Activated effector memory CD4-positive, alpha-beta T cell treated with anti-CD3 and anti-CD28 coated beads, Interleukin-2, amount 50 U/mL, for 16 hours (primary cell): ENCODE results near the gene HMGN3.

Source experiments
- DNase-seq: peaks from one replicate; pipeline ENCODE4 v3.0.0-alpha.2; 2020

Gene HMGN3

DNA sequence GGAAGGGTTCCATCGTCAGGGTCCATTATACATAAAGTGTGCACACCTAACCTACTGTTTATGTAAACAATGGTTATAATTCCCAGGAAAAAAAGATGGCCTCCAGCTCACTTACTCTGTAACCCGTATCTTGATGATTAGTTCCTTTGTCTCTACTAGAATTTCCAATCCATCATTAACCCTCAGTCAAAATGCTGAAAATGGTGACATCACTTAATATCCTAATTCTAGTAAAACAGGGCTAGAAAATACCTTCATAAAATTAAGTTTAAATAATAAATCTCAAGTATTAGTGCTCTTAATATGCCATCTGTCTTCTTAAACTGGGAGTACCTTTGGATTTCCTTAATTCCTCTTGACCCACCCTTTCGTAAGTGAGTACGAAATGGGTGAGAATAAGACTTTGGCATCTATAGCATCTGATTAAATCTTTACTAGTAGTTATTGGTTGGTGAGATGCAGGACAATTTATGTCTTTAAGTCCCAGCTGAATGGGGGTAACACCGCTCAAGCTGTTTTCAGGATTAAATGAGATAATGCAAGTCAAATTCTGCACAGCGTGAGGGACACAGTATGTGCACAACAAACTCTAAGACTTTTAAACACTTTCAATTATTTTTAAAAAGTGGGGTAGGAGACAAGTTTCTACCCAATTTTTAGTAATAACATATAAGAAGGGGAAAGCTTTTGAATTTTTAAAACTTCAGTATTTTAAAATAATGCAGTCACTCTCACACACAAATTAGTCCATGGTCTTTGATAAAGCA, 1.6 kb downstream of the HMGN3 start:
- DNase-seq, result no peak

DNA sequence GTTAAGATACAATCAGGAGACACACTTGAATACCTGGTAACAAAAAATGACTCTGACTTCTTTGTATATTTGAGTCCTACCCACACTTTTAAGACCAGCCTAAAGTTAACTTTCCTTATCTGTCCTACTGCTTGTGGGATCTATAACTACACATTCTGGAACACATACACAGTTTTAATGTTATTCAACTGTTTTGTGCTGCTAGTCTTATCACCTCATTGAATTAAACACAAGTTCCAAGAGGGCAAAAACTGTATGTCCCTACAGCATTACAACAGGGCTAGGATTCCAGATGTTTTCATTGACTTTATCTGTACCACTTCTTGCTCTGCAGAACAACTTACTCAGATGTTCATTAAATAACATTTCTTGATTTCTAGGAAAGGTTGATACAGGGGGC, 2.8 kb downstream of the HMGN3 start:
- no peak for DNase-seq

DNA sequence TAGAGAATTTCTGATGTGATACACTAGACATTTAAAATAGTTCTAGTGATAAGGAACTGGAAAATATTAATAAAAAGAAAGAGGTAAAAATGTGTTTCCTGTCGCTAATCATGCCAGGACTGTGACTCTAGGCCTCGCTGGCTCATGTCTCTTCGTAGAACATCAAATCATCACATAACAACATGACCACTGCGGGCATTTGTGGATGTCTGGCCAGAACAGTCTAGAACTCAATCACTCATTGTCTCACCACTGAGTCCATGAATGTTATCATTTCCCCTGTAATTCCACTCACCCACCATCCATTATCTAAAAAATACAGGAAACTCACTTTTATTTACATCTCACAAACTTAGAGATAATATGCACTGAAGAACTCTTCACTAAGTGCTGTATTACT, 3.4 kb downstream of the HMGN3 start:
- DNase-seq, result no peak

DNA sequence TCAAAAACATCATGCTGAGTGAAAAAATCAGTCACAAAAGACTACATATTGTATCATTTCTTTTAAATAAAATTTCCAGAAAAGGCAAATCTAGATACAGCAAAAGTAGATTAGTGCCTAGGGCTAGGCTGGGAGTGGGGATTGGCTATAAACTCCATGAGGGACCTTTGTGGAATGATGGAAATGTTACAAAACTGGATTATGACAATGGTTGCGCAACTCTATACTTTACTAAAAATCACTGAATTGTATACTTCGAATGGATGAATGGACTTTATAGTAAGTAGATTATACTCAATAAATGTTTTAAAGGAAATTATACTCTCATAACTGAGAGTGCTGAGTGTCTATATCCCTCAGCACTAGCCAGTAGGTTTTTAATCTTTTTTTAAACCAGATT, 4.3 kb downstream of the HMGN3 start:
- DNase-seq, result no peak

DNA sequence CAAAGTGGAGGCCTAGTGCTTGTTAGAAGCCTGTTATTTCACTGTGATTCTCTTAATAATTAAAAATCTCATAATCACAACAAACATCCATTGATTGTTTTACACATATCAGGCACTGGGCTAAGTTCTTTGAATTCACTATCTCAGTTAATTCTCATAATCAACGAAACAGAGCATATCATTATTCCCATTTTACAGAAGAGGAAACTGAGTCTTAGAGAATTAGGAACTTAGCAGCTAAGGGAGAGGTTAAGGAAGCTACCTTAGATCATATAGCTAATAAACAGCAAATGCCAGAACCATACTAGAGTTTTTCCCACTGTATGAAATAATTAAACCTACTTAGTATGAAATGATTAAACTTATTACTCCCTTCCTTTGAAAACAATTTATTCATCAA, 7.0 kb downstream of the HMGN3 start:
- DNase-seq, result no peak

DNA sequence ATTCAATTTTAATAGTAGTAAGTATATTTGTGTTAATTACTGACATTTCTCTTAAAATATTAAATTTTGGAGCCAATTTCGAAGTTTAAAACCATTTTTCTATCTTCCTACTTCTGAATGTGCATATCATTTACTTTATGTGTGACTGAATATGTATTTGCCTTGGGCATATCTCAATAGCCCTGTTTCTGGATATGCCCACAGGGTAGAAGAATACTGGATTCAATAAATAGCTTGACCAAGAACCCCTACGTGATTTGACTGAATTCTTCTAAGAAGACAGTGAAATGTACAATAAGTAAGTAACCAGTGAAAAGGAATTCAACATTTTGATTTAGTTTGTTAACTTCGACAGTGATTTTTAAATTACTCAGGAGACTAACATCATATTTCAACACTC, 7.8 kb downstream of the HMGN3 start:
- no peak for DNase-seq

DNA sequence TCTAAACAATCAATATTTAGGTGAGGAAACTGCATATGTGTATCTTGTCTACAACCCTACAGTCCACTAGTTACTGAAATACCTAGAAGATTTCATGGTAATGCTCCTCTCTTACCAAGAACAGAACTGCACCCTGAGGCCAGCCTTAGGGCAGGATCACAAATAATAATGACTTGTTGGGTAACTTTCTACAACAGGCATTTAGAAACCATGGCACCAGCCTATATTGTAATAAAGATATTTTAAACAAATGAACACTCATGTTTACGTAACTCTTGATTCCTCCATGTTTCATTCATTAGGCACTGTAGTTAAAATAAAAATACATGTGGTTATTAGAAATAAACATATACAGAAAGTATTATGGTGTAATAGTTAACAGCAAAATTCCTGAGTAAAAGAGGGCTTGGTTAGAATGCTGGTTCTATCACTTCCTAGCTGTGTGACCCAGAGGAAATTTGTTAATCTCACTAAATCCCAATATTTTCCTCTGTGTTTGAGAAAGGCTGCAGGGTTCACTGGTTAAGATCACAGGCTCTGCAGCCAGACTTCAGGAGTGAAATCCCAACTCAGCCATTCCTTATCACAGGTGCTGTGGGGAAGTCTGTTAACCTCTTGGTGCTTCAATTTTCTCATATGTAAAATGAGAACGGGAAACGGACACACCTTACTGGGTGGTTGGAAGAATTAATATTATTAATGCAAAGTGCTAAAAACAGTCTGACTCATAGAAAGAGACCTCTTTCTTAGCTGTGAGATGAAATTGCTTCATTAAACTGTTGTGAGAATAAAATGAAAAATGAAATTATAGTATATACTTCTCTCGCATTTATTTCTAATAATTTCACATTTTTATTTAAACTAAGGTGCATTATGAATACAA, 8.5 kb downstream of the HMGN3 start:
- no peak for DNase-seq

DNA sequence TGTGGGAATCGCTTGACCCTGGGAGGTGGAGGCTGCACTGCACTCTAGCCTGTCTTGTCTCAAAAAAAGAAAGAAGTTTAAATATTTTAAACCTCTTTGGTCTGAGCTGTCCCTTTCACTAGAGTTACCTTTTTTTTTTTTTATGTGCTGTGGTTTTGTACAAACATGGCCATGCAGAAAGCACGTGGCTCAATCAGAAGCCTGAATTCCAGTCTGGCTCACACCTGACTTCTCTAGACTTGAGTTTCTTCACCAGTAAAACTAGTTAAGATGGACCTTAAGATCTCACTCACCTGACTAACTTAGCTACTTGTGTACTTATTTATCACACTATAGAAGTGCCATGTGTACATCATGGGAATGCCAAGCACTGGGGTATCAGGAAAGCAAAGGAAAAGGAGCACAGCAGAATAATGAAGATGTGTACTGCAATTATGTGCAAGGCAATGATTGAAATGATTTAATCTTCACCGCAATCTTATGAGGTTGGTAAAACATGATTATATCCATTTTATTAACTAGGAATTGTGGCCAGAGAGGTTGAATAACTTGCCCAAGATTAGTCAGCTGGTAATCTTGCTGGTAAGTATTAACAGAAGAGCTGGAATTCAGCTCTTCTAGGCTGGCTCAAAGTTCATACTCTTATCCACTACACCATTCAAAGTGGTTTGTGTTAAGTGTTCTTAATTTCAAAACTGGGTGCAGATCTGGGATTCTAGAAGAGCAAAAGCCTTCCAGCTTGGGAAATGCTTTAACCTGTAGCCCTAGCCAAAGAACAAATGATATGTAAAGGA, 10.7 kb downstream of the HMGN3 start:
- DNase-seq, result no peak

DNA sequence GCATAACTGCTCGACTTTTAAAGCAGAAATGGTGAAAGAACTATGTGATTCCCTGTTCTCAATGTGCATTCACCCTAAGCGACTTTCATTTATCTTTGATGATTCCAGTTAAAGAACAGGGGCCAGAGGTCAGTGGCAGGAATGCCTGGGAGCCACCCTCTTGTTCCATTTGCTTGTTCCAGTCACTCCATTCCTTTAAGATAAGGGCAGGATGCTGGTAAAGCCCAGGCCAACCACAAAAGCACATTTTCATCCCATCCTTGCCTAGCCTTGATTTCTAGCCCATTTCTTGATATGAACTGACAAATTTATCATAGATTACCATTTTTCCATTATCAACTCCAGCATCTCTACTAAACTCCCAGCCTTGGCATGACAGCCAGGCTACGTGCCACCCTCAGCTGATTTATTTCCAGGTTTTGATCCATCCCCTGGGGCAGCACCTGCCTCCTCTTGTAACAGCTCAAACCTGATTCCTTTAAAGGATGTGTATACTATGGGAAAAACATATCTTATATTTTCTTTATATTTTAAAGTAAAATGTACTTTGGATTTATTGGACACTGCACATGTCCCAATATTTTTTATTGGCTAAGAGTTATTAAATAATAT, 19.2 kb downstream of the HMGN3 start:
- no peak for DNase-seq

DNA sequence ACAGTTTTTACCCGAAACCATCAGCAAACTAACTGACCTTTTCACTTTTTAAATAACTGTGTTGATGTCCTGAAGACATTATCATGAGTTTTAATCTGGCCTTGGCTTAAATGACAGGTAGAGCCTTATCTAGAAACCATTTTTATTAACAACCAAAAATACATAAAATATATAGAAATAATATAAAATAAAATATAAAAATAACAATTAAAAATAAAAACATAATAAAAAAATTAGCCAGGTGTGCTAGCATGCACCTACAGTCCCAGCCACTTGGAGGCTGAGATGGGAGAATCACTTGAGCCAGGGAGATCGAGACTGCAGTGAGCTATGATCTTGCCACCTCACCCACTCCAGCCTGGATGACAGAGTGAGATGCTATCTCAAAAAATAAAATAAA, 21.6 kb downstream of the HMGN3 start:
- DNase-seq, result no peak

DNA sequence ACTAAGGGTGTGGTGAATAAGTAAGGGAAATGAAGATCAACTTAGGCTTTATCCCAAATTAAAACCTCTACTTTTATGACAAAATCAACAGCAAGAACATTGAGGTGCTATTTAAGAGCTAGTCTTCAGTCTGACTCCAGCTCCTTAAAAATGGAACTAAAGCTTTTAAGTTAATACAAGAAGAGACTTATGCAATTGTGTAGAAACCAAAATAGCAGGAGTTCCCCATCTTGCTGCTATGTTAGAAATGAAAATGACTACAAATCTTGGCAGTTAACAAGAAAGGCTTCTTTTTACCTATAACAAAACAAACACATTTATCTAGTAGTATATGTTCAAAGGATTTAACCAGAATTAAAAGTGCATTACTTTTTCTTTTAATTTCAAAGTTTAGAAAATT, 25.7 kb downstream of the HMGN3 start:
- no peak for DNase-seq

DNA sequence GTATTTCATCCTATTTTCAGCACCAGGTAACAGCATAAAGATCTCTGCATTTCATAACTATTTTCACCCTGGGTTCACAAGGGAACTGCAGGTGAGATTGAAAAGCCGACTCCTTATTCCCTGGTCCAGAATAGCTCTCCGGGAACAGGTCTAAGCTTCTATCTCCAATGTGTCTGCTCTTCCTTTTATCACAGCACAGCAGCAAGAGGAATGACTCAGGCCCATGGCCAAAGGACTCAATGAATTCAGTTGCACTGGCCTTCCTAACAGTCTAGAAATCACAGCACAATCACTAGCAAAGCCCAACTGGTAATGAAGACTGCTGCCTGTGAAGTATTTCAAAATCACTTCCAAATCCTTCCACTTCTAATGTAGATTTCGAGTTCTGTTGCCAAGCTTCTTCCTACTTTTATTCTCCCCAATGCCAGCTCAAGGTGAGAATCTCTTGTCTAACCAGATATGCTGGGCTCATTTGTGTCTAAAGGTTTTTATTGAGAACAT, 30.7 kb downstream of the HMGN3 start:
- DNase-seq, result no peak

DNA sequence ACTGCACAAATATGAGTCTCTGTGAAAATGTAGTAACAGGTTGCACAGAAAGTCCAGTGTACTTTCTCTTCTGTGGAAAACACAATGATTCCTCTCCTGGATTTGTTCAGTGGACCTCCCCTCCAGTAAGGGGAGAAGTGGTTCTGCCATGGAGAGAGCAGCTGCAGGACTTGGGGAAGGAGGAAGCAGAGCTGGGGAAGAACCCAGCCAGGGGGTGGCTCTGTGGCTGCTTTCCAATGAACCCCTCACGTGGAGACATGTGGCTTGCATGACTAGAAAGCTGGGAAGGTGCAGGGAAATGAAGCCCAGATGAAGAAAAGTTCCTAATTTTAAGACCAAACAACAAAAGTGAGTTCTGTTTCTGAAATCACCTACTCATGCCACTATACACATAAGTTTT, 31.9 kb downstream of the HMGN3 start:
- no peak for DNase-seq

DNA sequence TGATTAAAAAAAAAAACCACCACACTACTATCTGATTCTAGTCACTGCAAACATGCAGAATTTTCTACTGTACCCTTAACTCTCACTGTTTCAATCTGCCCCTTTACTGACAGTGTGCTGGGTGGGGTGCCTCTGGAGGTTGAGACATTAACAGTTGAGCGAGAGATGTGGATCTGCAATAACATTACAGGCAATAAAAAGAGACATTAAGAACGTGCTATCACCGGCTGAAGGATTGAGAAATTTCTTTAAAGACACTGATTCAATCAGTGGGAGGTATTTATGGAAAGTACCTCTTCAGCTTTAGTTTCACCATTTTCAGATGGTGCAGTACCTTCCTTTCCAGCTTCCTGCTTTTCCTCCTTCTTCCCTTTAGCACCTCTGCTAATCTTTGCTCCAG, 32.5 kb downstream of the HMGN3 start:
- DNase-seq, result no peak

DNA sequence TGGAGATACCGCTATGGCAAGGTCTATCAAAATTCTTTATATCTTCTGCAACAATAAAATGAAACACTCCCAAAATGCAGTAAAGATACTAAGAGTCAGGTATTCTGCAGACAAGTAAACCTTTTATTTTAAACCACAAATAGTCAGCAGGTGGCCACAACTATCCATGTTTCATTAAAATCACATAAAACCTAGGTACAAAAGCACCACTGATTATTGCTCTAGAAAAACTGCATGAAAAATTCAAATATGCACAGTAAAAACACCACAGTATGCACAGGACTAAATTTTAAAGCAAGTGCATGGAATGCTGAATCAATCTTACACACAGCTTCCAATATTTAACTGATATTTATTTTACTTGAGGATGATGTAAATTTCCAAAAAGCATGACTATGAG, 33.3 kb downstream of the HMGN3 start:
- DNase-seq, result no peak

DNA sequence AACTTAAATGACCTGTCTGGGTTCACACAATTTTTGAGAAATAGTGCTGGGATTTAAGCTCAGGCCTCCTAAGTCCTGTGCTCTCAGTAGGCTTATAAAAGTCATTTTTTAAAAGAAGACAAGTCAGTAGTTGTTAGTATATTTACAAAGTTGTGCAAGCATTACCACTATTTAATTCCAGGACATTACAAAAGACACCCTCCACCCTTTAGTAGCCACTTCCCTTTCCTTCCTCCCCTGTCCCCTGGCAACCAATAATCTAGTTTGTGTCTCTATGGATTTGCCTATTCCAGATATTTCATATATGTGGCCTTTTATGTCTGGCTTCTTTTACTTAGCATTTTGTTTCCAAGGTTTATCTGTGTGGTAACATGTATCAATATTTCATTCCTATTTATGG, 37.6 kb downstream of the HMGN3 start:
- DNase-seq, result no peak

DNA sequence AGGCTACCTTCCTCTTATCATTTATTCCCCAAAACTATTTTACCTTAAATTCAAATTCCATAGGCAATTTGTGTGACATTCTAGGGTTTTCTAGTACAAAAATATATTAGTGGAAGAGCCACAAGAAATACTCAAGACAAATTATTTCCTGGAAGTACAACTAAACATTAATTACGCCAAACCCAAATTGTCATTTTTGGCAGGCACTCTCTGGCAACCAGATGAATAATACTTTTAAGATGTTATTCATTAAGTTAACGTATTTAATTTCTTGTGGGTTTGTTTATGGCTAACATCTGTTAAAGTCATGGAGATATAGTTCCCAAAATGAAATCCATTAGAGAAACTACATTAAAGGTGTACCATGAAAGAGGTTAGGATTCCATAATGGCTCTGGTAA, 40.5 kb downstream of the HMGN3 start:
- DNase-seq, result no peak

DNA sequence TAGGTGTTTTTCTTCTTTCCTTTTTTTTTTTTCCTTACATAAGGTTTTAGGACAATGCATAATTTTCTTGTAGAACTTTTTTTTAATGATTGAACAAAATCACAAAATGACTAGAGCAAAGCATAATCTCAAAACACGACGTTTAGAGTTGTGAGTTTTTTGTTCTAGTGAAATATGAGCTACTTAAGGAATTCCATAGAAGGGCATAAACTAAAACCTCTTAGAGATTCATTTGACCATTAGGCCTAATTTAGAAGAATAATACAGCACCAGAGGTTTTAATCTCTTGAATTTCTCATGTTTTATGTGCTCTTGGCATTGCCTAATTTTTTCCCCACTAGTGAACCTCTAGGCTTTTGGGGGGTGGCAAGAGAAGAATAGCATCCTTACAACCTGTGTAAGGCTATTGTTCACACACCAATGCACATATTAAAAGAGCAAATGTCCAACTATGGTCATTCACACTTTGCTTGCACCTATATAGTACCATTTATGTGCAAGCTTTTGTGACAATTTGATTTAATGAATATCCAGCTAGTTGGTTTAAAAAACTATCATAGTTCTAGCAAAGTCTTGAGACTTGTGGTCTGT, 44.6 kb downstream of the HMGN3 start:
- DNase-seq, result no peak

DNA sequence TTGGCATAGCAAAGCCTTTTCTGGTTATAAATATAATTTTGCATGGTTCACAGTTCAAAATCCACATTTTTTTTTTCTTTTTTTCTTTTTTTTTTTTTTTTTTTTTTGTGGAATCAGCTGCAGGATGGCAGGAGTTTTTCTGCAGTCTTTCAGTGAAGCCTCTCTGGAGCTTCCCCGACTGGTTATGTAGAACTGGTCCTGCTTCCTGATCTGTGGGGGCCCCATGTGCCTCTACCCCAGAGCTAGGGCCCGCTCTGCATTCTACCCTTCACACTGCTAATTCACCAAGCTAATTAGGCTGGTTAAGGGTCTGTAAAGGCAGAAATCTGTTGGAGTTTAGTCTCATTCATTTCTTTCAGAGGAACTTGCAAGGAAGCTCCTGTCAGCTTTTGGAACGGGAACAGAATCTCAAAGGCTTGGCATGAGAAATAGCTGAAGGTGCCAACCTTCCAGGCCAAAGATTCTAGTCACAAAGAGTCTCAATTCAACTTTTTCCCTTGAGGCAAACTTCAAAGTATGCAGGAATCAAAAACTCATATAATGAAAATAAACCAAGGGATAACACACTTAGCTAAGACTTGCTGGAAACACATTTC, 45.5 kb downstream of the HMGN3 start:
- no peak for DNase-seq

DNA sequence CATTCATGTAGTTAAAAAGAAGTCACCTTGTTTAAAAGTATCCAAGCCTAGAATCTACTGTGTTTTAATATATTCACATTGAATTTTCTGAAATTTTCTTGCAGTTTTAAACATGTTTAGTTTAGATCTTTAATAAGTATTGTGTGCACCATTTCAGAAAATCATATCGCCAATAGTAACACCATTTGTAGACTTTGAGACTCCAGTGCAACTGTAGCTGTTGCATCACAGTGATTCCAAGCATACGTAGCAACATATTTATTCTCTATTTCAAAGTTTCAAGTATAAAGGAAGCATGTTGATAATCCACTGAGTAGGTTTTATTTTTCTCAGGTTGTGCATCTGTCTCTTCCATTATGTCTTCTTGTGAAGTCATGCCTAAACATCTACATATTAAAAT, 46.4 kb downstream of the HMGN3 start:
- no peak for DNase-seq

DNA sequence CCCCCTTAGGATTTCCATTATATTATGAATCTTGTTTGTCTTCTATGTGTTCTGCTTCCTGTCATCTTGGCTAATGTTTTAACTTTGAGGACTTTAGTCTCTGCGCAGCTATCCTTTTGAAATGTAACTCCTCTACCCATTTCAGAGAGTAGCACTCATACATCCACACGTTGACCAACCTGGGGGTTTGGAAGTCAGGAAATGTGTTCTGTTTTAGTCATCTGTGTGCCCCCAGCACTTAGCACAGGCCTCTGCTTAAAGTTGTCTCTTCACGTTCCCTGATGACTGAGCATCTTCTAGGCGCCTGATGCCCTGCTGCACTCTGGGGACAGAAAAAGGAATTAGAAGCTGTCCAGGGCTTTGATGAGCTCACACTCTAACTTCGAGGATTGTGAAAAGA, 47.9 kb downstream of the HMGN3 start:
- no peak for DNase-seq

DNA sequence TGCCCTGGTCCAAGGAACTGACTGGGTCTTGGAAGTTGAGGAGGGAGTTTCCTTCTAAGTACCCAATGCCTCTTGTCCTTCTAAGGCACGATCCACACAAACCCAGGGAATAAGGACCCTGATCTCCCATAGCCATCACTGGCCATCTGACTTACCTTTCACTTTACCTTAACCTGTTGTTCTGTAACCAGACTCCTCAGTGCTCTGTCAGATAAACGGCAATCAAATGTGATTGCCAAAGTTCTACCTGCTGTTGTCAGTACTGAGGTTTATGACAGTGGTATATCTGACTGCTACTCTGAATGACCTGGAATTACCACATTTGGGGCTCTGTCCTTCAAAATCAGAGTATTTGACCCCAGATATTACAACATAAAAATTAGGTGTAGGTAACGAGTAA, 49.8 kb downstream of the HMGN3 start:
- DNase-seq, result no peak
